Activated CD4-positive, alpha-beta T cell treated with anti-CD3 and anti-CD28 coated beads for 36 hours (primary cell): ENCODE measurements around the gene MAST4. TPM values are rescaled to one million over a fixed set of nuclear protein-coding genes. Genes with fewer than 3 reads are reported as not detected.

Source experiments
- ATAC-seq: fragments of 200-7000 bp; cut with Tn5 transposase; one replicate; pipeline ENCODE4 v1.10.0; 2021; ENCODE audit warnings: mild to moderate bottlenecking, moderate library complexity
- CTCF ChIA-PET: fragments of 350-600 bp; sonication (Branson Sonifier 250); formaldehyde crosslinking; loops from one replicate; lab custom pipeline; 2021; ENCODE audit warnings: antibody characterized with exemption; lab: Charles Lee
- POLR2A ChIA-PET: fragments of 350-600 bp; sonication (Branson Sonifier 250); formaldehyde crosslinking; loops from one replicate; lab custom pipeline; 2021; ENCODE audit warnings: antibody characterized with exemption, inconsistent platforms; lab: Charles Lee
- DNase-seq: peaks from one replicate; pipeline ENCODE4 v3.0.0-alpha.2; 2020
- H3K27ac Mint-ChIP-seq: one replicate; pipeline ENCODE4 v1.8.0; 2021; ENCODE audit warnings: mixed read lengths
- H3K27me3 Mint-ChIP-seq: one replicate; pipeline ENCODE4 v1.8.0; 2021; ENCODE audit warnings: mixed read lengths
- H3K36me3 Mint-ChIP-seq: one replicate; pipeline ENCODE4 v1.8.0; 2021; ENCODE audit warnings: low read depth, mixed read lengths
- H3K4me1 Mint-ChIP-seq: one replicate; pipeline ENCODE4 v1.8.0; 2021; ENCODE audit warnings: mixed read lengths
- H3K4me3 Mint-ChIP-seq: one replicate; pipeline ENCODE4 v1.8.0; 2021; ENCODE audit warnings: mild to moderate bottlenecking, moderate library complexity, mixed read lengths
- H3K9me3 Mint-ChIP-seq: one replicate; pipeline ENCODE4 v1.8.0; 2021; ENCODE audit warnings: low read depth, mixed read lengths
- intact Hi-C, 2 experiments: fragments of 100-400 bp; cut with DNase I in 1 of 2; cut with micrococcal nuclease in 1 of 2; formaldehyde crosslinking; loops; one replicate each; pipeline versions ENCODE4 v1.14.2 to v1.15.1; 2022 to 2024; cut with DNase I, micrococcal nuclease
- total RNA-seq, 2 experiments: library from RNA; stranded (reverse); gene quantifications; one replicate each; pipeline ENCODE4 v1.2.3, GENCODE V29; 2021

MAST4 gene
- total RNA-seq, 2 experiments from 2014 or later: 19.2 to 26.7 TPM

DNA sequence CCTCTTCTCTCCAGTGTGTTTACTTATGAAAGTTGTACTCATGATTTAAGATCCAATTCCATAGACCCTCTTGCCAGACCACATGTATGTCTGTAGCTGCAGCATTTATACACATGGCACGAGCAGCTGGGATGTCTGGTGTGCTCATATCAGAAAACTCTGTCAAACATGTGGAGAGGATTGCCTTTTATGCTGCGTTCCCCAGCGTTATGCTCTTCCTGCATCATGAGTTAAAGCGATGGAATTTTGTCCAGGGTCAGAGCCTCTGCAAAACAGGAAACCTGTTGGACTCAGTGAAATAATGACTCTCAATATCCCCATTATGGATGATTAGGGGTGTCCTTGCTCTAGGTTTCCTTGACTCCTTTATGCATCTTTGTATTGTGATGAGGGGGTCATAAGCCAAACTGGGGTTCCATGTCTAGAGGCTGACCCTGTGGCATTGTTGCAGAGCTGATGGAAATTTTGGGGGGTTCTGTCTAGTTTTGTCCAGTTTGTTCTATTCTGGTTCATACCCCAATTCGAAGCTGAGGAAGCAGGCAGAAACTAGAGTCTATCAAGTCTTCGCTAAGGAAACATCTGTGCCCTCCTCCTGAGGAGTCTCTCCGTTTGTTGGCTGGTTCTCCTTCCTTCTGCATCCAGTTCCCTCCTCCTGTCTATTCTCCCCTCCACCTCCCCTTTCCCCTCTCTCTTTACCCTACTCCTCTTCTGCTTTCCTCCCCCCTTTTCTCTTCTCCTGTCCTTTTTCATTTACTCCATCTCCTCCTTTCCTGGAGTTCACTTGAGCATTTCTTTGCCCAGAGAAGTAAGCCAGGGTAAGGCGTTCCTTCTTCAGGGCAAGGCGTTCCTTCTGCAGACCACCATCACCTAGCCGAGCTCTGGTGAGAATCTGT is 252.8 kb downstream of the MAST4 start:
- DNase-seq: no peak
- POLR2A ChIA-PET: no interaction called here
- H3K27me3 Mint-ChIP-seq: peaks cover 30% of the 10 kb centered on the region
- ATAC-seq: no peak
- intact Hi-C loops: no loop called here
- H3K4me3 Mint-ChIP-seq: no peak overlapping the region
- CTCF ChIA-PET: interaction anchor here (1.0 to 1.5 kb wide), 3 partner anchors 9 to 34 kb away, joined by 3 to 7 read pairs (median 3); no protein-coding TSS in a partner anchor
- H3K4me1 Mint-ChIP-seq: peaks cover 22% of the 10 kb centered on the region
- H3K36me3 Mint-ChIP-seq: no peaks in the 10 kb centered on the region
- H3K27ac Mint-ChIP-seq: peak overlapping the region; percentile 77
- peaks cover 2% of the 10 kb centered on the region for H3K9me3 Mint-ChIP-seq

DNA sequence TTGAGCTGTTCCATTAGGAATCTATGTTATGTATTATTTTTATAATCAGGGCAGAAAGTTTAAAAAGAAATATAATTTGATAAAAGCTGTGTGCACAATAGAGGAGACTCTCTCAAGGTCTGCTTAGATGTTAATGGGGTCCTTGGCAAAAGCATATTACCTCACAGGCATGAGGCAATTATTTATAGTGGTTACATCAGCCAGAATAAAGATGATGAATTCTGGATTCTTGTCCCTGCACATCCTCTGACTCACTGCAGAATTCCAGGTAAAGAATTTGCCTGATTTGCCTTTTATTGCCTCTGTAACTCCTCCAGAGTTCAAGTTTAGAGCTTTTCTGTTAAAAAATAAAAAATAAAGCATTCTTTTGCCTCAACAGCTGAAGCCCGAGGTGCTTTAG is 253.6 kb downstream of the MAST4 start:
- Mint-ChIP-seq H3K4me1 (peaks cover 17% of the 10 kb centered on the region), H3K27ac (peak overlapping the region; percentile 77), H3K4me3 (no peak overlapping the region), H3K36me3 (no peaks in the 10 kb centered on the region), H3K9me3 (peaks cover under 1% of the 10 kb centered on the region), H3K27me3 (peaks cover 28% of the 10 kb centered on the region)
- ChIA-PET CTCF (interaction anchor here (1.0 to 1.5 kb wide), 3 partner anchors 10 to 35 kb away, joined by 3 to 7 read pairs (median 3); no protein-coding TSS in a partner anchor), POLR2A (no interaction called here)
- DNase-seq (no peak), ATAC-seq (no peak)
- intact Hi-C loops: no loop called here

DNA sequence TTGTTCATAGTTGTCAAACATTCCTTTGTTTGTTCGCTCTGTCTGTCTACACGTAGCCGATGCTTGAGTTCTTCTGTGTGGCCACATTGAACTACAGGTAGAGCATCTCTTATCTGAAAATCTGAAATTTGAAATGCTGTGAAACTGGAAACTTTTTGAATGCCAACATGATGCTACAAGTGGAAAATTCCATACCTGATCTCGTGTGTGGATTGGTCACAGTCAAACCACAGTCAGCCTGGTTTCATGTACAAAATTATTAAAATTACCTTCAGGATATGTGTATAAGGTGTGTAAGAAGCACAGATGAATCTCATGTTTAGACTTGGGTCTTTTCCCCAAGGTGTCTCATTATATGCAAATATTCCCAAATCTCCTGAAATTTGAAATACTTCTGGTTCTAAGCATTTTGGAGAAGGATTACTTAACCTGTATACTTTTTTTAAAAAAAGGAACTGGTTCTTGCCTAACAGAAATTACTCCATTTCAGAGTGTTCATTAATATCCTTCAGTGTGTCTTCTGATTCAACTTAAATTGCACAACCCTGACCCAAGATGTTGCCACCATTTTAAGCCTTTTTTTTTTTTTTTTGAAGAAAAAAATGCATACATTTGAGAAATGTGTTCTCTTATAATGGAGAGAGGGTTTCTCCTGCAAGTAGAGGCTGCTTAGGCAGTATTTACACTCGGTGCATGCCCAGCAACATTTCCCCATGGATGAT is 254.3 kb downstream of the MAST4 start:
- H3K36me3 Mint-ChIP-seq: no peaks in the 10 kb centered on the region
- H3K27ac Mint-ChIP-seq: peak overlapping the region; percentile 77
- peaks cover 17% of the 10 kb centered on the region for H3K4me1 Mint-ChIP-seq
- H3K9me3 Mint-ChIP-seq: no peaks in the 10 kb centered on the region
- peaks cover 28% of the 10 kb centered on the region for H3K27me3 Mint-ChIP-seq
- POLR2A ChIA-PET: no interaction called here
- intact Hi-C loops: no loop called here
- DNase-seq (no peak), ATAC-seq (peak; percentile 19)
- H3K4me3 Mint-ChIP-seq: no peak overlapping the region
- CTCF ChIA-PET: interaction anchor here (1.4 to 1.5 kb wide), 2 partner anchors 10 to 21 kb away, joined by 3 to 7 read pairs; no protein-coding TSS in a partner anchor

DNA sequence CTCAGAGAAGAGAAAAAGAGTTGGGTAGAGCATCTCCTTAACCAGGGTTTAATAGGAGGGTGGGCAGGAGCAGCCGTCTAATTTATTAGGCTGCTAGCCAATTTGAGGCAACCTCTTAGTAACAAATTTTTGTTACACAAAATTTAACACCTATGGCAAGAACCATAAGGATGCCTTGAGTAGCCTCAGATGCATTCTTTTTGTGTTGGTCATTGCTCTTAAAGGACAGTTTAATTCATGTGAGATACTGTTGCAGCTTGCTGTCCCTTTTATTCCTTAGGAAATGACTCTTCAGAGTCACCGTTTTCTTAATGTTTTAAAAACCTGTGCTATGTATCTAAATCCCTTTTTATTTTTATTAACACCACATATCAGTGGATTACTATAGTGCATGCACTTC is 255.1 kb downstream of the MAST4 start:
- peaks cover 28% of the 10 kb centered on the region for H3K27me3 Mint-ChIP-seq
- no peak for DNase-seq
- H3K4me3 Mint-ChIP-seq: no peak overlapping the region
- H3K27ac Mint-ChIP-seq: no peak overlapping the region
- H3K9me3 Mint-ChIP-seq: no peaks in the 10 kb centered on the region
- H3K4me1 Mint-ChIP-seq: peaks cover 17% of the 10 kb centered on the region
- ATAC-seq: no peak
- POLR2A ChIA-PET: no interaction called here
- no peaks in the 10 kb centered on the region for H3K36me3 Mint-ChIP-seq
- intact Hi-C loops: no loop called here
- CTCF ChIA-PET: interaction anchor here (0.6 kb wide), 1 partner anchor 45 kb away, joined by 3 read pairs; no protein-coding TSS in a partner anchor

DNA sequence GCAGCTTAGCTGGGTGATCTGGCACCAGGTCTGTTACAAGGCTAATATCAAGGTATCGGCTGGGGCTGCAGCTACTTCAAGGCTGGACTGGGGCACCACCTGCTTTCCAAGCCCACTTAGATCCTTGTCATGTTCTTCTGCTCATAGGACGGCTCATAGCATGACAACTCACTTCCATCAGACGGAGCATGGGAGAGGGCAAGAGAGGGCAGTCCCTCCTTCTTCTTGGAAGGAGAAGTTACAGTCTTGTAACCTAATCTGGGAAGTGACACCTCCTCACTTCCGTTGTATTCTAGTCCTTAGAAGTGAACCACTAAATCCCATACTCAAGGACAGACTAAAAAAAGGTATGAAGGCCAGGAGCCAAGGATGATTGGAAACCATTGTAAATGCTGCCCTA is 258.2 kb downstream of the MAST4 start:
- Mint-ChIP-seq H3K4me1 (peaks cover 14% of the 10 kb centered on the region), H3K36me3 (no peaks in the 10 kb centered on the region), H3K9me3 (no peaks in the 10 kb centered on the region), H3K4me3 (no peak overlapping the region), H3K27ac (no peak overlapping the region), H3K27me3 (peaks cover 19% of the 10 kb centered on the region)
- DNase-seq (no peak), ATAC-seq (no peak)
- intact Hi-C loops: no loop called here
- CTCF ChIA-PET: interaction anchor here (0.8 to 1.0 kb wide), 2 partner anchors 19 to 40 kb away, joined by 3 read pairs; no protein-coding TSS in a partner anchor
- POLR2A ChIA-PET: no interaction called here

DNA sequence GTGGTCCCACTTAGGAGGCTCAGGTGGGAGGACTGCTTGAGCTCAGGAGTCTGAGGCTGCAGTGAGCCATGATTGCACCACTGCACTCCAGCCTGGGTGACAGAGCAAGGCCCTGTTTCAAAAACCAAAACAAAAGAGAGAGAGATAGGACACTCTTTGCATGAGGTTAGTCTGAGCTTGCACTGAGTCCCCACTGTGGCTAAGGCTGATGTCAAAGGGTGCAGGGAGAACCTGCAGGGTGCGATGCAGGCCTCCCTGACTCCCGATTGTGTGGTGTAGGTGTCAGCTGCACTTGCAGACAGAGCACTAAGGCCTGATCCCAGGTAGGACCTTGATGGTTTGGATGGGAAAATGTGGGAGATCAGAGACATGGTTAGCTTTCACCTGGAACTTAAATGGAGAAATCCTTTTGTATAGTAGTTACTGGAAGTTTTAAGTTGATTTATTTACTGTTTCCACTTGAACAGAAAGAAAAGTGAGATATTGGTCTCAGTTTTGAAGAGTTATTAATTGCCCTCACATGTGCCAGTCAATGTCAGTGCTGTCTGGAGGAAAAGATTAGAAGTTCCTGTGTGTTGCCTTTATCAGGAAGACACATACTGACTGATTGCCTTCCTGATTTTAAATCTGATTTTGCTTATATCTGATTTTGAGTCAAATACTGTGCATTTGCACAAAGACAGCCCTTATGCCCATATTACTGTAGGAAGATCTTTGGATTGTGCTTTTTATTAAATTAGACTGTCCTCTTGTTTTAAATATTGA is 260.0 kb downstream of the MAST4 start:
- H3K4me1 Mint-ChIP-seq: peaks cover 3% of the 10 kb centered on the region
- ChIA-PET POLR2A (no interaction called here), CTCF (interaction anchor here (1.4 kb wide), 1 partner anchor 9 kb away, joined by 3 read pairs; no protein-coding TSS in a partner anchor)
- H3K27me3 Mint-ChIP-seq: peaks cover 13% of the 10 kb centered on the region
- ATAC-seq (no peak), DNase-seq (no peak)
- intact Hi-C loops: no loop called here
- H3K36me3 Mint-ChIP-seq: no peaks in the 10 kb centered on the region
- no peak overlapping the region for H3K27ac Mint-ChIP-seq
- H3K9me3 Mint-ChIP-seq: no peaks in the 10 kb centered on the region
- H3K4me3 Mint-ChIP-seq: no peak overlapping the region

GRCh38 chr5:66859526-66859925 is 263.3 kb downstream of the MAST4 start:
- intact Hi-C loops: no loop called here

DNA sequence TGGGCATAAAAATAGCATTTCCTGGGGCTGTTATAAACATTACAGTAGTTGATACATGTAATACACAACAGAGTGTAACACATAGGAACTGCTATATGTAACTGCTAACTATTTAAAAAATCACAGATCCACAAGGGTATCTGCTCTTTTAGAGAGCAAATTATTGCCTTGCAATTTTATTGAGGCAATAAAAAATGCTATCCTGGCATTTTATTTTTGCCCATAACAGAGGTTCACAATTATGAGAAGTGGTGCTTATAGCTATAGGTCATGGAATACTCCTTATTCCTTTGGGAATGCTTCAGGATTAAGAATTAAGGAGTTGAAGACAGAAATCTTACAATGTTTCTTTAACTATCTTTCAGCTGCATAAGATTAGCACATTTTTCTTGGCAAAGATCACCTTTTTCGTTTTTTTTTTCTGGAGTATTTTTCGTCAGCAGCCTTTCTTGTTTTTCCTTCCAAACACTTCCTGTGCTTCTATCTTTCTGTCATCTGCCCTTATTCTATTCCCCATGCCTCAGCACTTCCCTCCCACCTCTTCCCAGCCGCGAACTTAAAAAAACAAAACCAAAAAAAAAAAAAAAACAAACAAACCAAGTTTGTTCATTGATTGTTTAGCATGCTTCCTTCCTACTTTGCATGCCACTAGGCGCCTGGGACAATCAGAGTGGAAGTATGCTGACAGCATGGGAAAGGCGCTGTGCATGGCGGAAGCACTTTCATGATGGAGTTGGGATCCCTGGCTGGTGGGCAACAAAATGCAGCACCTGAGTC is 264.2 kb downstream of the MAST4 start:
- intact Hi-C loops: no loop called here
- Mint-ChIP-seq H3K4me1 (peaks cover 3% of the 10 kb centered on the region), H3K27me3 (peaks cover 31% of the 10 kb centered on the region), H3K4me3 (no peak overlapping the region), H3K36me3 (no peaks in the 10 kb centered on the region), H3K27ac (no peak overlapping the region), H3K9me3 (no peaks in the 10 kb centered on the region)
- ChIA-PET POLR2A (no interaction called here), CTCF (interaction anchor here (0.6 to 1.8 kb wide), 5 partner anchors 30 to 629 kb away, joined by 3 to 5 read pairs (median 4); no protein-coding TSS in a partner anchor)
- ATAC-seq (no peak), DNase-seq (no peak)

More at GRCh38 chr5:66859526-66859925, 263.3 kb downstream of the MAST4 start:
- CTCF ChIA-PET: interaction anchor here (0.6 kb wide), 1 partner anchor 36 kb away, joined by 3 read pairs; no protein-coding TSS in a partner anchor
- no peak for ATAC-seq
- POLR2A ChIA-PET: no interaction called here
- Mint-ChIP-seq H3K36me3 (no peaks in the 10 kb centered on the region), H3K27me3 (peaks cover 27% of the 10 kb centered on the region), H3K4me1 (peaks cover 3% of the 10 kb centered on the region), H3K27ac (no peak overlapping the region), H3K9me3 (no peaks in the 10 kb centered on the region), H3K4me3 (no peak overlapping the region)
- DNase-seq: no peak

- H3K4me3 Mint-ChIP-seq: no peak overlapping the region
- H3K27ac Mint-ChIP-seq: no peak overlapping the region
- peaks cover 3% of the 10 kb centered on the region for H3K4me1 Mint-ChIP-seq
- H3K36me3 Mint-ChIP-seq: no peaks in the 10 kb centered on the region
- no peaks in the 10 kb centered on the region for H3K9me3 Mint-ChIP-seq
- CTCF ChIA-PET: interaction anchor here (1.8 kb wide), 1 partner anchor 31 kb away, joined by 5 read pairs; no protein-coding TSS in a partner anchor
- POLR2A ChIA-PET: no interaction called here
- intact Hi-C loops: no loop called here
- DNase-seq (no peak), ATAC-seq (no peak)
- H3K27me3 Mint-ChIP-seq: peaks cover 31% of the 10 kb centered on the region
Measured at GRCh38 chr5:66861402-66861801, 265.2 kb downstream of the MAST4 start.

DNA sequence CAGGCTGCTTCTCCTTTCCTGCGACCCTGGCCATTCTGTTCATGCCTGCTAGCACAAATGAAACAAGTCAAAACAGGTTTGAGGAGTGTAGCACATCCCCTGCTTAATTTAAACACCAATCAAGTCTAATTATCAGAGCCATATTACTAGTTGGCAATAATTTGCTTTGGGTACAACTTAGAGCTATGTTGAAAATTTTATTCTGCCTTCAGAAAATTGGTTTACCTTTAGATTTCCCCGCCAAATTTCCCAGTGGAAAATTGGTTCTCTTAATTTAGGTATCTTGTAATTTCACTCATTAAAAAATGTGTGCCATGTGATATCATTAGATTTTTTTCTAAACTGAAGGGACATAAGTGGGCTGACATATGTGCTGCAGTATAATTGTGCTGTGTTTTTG is 265.8 kb downstream of the MAST4 start:
- DNase-seq: no peak
- no peak for ATAC-seq
- H3K27me3 Mint-ChIP-seq: peaks cover 30% of the 10 kb centered on the region
- ChIA-PET POLR2A (no interaction called here), CTCF (interaction anchor here (1.3 to 1.8 kb wide), 2 partner anchors 32 to 42 kb away, joined by 3 to 5 read pairs; no protein-coding TSS in a partner anchor)
- intact Hi-C loops: no loop called here
- no peak overlapping the region for H3K27ac Mint-ChIP-seq
- H3K36me3 Mint-ChIP-seq: no peaks in the 10 kb centered on the region
- H3K9me3 Mint-ChIP-seq: no peaks in the 10 kb centered on the region
- H3K4me3 Mint-ChIP-seq: no peak overlapping the region
- peaks cover 3% of the 10 kb centered on the region for H3K4me1 Mint-ChIP-seq
